Activated T-helper 1 cell treated with anti-CD3 and anti-CD28 coated beads, Interleukin-2, amount 50 U/mL, for 16 hours (primary cell): ENCODE results near the gene MT1G.
"Not testable (repeated sequence)": the region's sequence is repeated elsewhere in the genome, so short reads cannot be mapped to it uniquely, and the experiment has no call there.

Experiments
- DNase-seq, 2 donors: peaks; one replicate each; pipeline ENCODE4 v3.0.0-alpha.2; 2020; ENCODE audit warnings: low read depth in 1 of 2, low spot score in 1 of 2

The MT1G gene

DNA sequence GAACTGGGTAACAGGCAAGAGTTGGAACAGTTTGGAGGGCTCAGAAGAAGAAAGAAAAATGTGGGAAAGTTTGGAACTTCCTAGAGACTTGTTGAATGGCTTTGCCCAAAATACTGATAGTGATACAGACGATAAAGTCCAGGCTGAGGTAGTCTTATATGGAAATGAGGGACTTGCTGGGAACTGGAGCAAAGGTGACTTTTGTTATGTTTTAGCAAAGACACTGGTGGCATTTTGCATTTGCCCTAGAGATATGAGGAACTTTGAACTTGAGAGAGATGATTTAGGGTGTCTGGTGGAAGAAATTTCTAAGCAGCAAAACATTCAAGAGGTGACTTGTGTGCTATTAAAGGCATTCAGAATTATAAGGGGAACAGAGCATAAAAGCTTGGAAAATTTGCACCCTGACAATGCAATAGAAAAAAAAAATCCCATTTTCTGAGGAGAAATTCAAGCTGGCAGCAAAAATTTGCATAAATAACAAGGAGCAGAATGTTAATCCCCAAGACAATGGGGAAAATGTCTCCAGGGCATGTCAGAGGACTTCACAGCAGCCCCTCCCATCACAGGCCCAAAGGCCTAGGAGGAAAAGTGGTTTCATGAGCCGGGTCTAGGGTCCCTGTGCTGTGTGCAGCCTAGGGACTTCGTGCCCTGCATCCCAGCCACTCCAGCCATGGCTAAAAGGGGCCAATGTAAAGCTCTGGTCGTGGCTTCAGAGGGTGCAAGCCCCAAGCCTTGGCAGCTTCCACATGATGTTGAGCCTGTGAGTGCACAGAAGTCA is 46.0 kb downstream of the MT1G start:
- DNase-seq: not testable (repeated sequence)

DNA sequence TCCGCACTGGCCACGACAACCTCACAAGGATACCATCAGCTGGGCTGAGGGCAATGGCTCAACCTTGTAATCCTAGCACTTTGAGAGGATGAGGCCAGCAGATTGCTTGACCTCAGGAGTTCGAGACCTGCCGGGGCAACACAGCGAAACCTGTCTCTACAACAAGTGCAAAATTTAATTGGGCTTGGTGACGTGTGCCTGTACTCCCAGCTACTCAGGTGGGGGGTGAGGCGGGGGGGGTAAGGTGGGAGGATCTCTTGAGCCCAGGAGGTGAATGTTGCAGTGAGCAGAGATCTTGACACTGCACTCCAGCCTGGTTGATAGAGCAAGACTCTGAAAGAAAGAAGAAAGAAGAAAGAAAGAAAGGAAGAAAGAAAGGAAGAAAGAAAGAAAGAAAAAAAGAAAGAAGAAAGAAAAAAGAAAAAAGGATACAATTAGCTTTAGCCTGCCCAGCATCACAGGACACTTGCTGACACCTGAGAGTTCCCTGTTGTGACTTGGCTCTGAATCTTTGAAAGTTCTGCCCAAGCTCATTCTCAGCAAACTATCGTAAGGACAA is 47.4 kb downstream of the MT1G start:
- no peak for DNase-seq

DNA sequence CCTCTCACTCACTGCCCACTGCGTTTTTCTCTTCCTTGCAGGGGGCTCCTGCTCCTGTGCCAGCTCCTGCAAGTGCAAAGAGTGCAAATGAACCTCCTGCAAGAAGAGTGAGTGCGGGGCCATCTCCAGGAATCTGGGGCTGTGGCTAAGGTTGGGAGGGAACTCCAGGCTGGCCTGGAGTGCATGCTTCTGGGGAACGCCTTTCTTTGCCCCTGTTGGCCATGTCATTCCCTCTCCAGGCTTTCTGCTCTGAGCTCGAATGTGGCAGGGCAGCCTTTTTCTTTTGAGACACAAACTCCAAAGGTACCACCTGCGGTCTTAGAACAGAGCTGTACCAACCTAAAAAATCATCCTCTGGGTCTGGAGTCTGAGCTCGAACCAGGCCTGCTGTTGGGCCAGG is 49.7 kb downstream of the MT1G start:
- no peak for DNase-seq

DNA sequence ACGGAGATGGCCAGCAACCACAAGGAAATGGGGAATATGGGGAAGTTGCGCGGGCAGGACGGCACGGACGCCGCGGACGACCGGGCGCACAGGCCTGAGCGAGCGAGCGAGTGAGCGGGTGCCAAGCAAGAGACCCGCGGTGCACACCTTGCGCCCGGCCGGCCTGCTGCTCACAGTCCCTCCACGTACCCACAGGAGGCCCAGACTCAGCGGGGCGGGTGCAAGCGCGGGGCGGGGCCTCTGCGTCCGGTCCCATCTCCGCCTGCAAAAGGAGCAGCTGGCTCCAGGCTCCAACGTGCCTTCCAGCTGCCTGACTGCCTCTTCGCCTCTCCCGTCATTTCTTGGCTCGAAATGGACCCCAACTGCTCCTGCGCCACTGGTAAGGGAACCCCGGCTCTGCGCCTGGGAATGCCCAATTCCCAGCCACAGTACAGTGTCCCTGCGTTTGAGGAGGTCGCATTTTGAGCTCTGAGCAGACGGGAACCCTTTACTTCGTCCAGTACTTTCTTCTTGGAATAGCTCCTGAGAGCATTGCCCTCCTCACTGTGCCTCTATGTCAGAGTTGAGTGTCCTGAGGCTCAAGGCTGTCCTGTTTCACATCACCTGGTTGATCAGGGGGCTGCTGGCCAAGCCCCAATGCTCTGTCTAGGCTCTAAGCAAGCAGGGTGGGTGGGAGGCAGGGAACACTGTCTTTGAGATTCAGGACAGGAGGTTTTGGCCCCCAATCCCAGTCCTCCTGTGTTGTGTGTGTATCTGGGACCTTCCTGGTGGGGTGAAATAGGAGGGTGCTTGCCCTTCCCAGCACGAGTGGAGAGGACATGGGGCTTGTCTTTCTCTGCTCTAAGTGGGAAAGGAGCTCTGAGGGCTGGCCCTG is 50.4 kb downstream of the MT1G start:
- no peak for DNase-seq
